HEK293T (cell line): ENCODE data around the gene ATG7.

Experiments
- CTCF ChIA-PET: fragments of 350-600 bp; formaldehyde crosslinking; extraction: SDS; loops from one replicate; lab custom pipeline; 2021; ENCODE audit warnings: antibody characterized with exemption, inconsistent platforms; lab: Yijun Ruan, JAX
- POLR2A ChIA-PET: fragments of 350-600 bp; formaldehyde crosslinking; extraction: SDS; loops from one replicate; lab custom pipeline; 2020; ENCODE audit warnings: antibody characterized with exemption, inconsistent platforms; lab: Yijun Ruan, JAX
- DNase-seq: peaks from one replicate; pipeline ENCODE4 v3.0.0; 2012; ENCODE audit warnings: mixed read lengths; ENCODE audit errors: extremely low spot score
- ARNT ChIP-seq: fragments of 450-650 bp; IDR thresholded peaks from 2 replicates; pipeline ENCODE4 v1.6.1; 2017; ENCODE audit warnings: mild to moderate bottlenecking
- BHLHE40 ChIP-seq: fragments of 450-650 bp; IDR thresholded peaks from 2 replicates; pipeline ENCODE4 v1.6.1; 2016; ENCODE audit warnings: mild to moderate bottlenecking, moderate library complexity, borderline replicate concordance
- CTBP1 ChIP-seq: fragments of 450-650 bp; IDR thresholded peaks from 2 replicates; pipeline ENCODE4 v1.6.1; 2016; ENCODE audit warnings: borderline replicate concordance
- ELF4 ChIP-seq: fragments of 450-650 bp; IDR thresholded peaks from 2 replicates; pipeline ENCODE4 v1.6.1; 2017; ENCODE audit warnings: antibody characterized with exemption
- FOXA1 ChIP-seq: fragments of 450-650 bp; IDR thresholded peaks from 2 replicates; pipeline ENCODE4 v1.6.1; 2016; ENCODE audit warnings: mild to moderate bottlenecking
- FOXK2 ChIP-seq: fragments of 450-650 bp; IDR thresholded peaks from 2 replicates; pipeline ENCODE4 v1.6.1; 2016; ENCODE audit warnings: mild to moderate bottlenecking
- FOXM1 ChIP-seq: fragments of 450-650 bp; IDR thresholded peaks from 2 replicates; pipeline ENCODE4 v1.6.1; 2017; ENCODE audit warnings: mild to moderate bottlenecking, borderline replicate concordance
- HDGF ChIP-seq: fragments of 450-650 bp; IDR thresholded peaks from 2 replicates; pipeline ENCODE4 v1.6.1; 2017; ENCODE audit warnings: antibody characterized with exemption, borderline replicate concordance
- L3MBTL2 ChIP-seq: fragments of 450-650 bp; conservative IDR thresholded peaks from 2 replicates; pipeline ENCODE4 v1.6.1; 2016; ENCODE audit warnings: mild to moderate bottlenecking
- LEF1 ChIP-seq: fragments of 450-650 bp; IDR thresholded peaks from 2 replicates; pipeline ENCODE4 v1.6.1; 2017; ENCODE audit warnings: mild to moderate bottlenecking, borderline replicate concordance
- NFRKB ChIP-seq: fragments of 450-650 bp; IDR thresholded peaks from 2 replicates; pipeline ENCODE4 v1.6.1; 2016; ENCODE audit warnings: mild to moderate bottlenecking, moderate library complexity
- PKNOX1 ChIP-seq: fragments of 450-650 bp; IDR thresholded peaks from 2 replicates; pipeline ENCODE4 v1.6.1; 2016
- SP1 ChIP-seq: fragments of 450-650 bp; IDR thresholded peaks from 2 replicates; pipeline ENCODE4 v1.6.1; 2017
- SUZ12 ChIP-seq: fragments of 450-650 bp; IDR thresholded peaks from 2 replicates; pipeline ENCODE4 v1.6.1; 2016; ENCODE audit warnings: mild to moderate bottlenecking
- TARDBP ChIP-seq: fragments of 450-650 bp; IDR thresholded peaks from 2 replicates; pipeline ENCODE4 v1.6.1; 2016
- ZNF384 ChIP-seq: fragments of 450-650 bp; IDR thresholded peaks from 2 replicates; pipeline ENCODE4 v1.6.1; 2016

ATG7 gene

DNA sequence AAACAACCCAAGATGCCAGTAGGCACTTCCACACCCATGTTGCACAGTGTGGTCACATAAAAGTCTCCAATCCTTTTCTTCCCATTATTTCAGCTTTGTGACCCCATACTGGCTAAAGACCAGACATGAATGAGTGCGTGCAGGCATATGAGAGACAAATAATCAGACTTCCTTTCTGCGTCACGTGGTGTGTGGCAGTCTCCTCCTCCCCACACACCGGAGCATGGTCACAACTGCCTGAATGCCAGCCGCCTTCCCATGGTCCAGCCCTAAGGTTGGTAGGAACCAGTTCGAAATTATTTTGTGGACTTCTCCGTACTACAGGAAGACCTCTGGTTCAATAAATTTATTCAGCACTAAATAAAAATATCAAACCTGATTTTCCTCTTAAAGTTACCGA, 306.0 kb downstream of the ATG7 start:
- no peak for DNase-seq
- TF ChIP-seq SP1, result no peak
- TF ChIP-seq L3MBTL2, result no peak
- no peak for TF ChIP-seq ARNT
- TF ChIP-seq TARDBP, result no peak
- no peak for TF ChIP-seq CTBP1
- CTCF ChIA-PET, result no interaction called here

GRCh38 chr3:11580645-11581044, 308.4 kb downstream of the ATG7 start:
- DNase-seq, result no peak
- TF ChIP-seq TARDBP (no peak), ZNF384 (no peak), PKNOX1 (no peak), LEF1 (no peak), HDGF (no peak)
- ChIA-PET CTCF (no interaction called here), POLR2A (no interaction called here)

More for the DNA sequence above, 306.0 kb downstream of the ATG7 start:
- POLR2A ChIA-PET, result no interaction called here

DNA sequence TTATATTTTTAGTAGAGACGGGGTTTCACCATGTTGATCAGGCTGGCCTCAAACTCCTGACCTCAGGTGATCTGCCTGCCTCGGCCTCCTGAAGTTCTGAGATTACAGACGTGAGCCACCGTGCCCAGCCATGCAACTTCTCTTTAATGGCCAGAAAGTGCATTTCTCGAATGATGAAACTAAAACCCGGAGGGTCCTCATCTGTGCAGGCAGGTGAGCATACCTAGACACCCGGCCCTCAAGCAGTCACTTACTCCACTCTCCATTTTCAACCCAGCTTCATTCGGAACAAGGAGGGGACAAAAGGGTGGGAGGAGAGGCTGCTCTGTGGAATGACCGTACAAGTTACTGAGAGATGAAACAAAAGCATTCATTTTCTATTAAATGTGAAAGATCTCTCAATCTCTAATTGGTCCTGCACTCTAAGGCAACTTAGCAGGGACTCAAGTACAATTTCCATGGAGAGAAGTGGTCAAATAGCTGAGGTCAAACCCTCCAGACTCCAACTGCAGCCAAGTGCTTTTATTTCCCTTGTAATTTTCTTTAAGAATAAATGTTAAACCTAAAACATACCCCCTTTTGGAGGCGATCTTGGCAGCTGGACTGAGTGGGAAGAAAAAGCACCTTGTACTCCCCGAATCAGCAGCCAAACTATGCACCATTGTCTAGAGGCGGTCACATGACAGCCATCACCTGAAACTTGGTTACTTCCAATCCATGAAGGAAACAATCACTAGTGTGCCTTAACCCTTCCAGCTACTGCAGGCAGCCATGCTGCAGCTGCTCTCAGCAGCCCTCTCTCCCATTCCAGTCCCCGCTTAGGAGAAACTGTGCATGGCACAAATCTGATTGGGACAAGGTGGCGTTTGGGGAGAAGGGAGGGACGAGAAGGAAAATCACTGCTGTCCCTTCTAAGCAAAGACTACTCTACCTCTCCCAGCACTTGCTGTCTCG, 309.3 kb downstream of the ATG7 start:
- no peak for DNase-seq
- TF ChIP-seq ELF4, result no peak
- TF ChIP-seq ARNT, result no peak
- no peak for TF ChIP-seq TARDBP
- no peak for TF ChIP-seq PKNOX1
- TF ChIP-seq FOXM1, result no peak
- TF ChIP-seq HDGF, result no peak
- no peak for TF ChIP-seq L3MBTL2
- no peak for TF ChIP-seq ZNF384
- TF ChIP-seq SUZ12, result no peak
- TF ChIP-seq SP1, result no peak
- no peak for TF ChIP-seq FOXK2
- TF ChIP-seq NFRKB, result no peak
- no peak for TF ChIP-seq LEF1
- no peak for TF ChIP-seq CTBP1
- no peak for TF ChIP-seq BHLHE40
- TF ChIP-seq FOXA1, result no peak
- CTCF ChIA-PET, result no interaction called here
- POLR2A ChIA-PET, result no interaction called here

DNA sequence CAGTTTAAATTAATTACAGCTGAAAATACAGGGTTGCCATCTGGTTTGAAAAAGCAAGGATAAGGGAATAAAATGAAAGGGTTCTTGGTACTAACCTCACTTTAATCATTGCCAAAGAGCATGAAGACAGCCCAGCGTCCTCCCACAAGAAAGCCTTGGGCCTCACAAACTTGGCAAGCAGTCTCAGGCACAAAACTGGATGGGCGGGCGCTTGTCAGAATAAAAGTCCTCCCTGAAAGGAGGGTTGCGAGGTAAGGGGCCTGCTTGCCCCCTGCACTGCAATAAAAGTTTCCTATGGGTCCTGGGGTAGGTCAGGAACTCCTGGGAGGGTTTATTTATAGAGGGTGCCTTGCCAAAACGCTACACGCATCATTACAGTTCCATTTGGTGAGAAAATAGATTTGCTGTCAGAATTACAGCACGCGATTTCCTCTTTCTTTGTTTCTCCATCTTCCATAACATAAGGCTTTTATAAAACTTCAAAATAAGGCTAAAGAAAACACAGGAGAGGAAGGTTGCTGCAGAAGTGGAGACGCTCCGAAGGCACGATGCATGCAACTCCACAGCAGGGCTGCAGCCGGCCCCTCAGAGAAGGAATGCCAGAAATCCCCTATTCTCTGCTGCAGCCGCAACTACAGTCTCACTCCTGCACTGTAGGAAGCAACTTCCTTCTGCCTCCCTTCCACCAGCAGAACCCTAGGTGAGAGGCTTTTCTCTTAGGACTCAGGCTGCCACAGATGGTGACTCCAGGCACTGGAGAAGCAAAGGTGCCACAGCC, 310.2 kb downstream of the ATG7 start:
- TF ChIP-seq FOXM1 (peak; percentile 41; the same call in 1 of the 2 replicates), L3MBTL2 (no peak)
- CTCF ChIA-PET, result no interaction called here
- POLR2A ChIA-PET, result no interaction called here
- DNase-seq, result peak; percentile 61

- no peak for TF ChIP-seq ELF4
- no peak for TF ChIP-seq PKNOX1
- TF ChIP-seq BHLHE40, result no peak
- no peak for TF ChIP-seq TARDBP
- TF ChIP-seq FOXM1, result no peak
- TF ChIP-seq SUZ12, result no peak
- TF ChIP-seq ARNT, result no peak
- no peak for TF ChIP-seq FOXK2
- TF ChIP-seq SP1, result no peak
- no peak for TF ChIP-seq ZNF384
- no peak for TF ChIP-seq L3MBTL2
- TF ChIP-seq CTBP1, result no peak
- TF ChIP-seq FOXA1, result no peak
- no peak for TF ChIP-seq HDGF
- TF ChIP-seq LEF1, result no peak
- TF ChIP-seq NFRKB, result no peak
- ChIA-PET POLR2A (interaction anchor here (1.0 kb wide), 1 partner anchor 74 kb away, joined by 3 read pairs; no protein-coding TSS in a partner anchor), CTCF (no interaction called here)
- DNase-seq, result no peak
These were observed 311.0 kb downstream of the ATG7 start for GRCh38 chr3:11583235-11583634.

DNA sequence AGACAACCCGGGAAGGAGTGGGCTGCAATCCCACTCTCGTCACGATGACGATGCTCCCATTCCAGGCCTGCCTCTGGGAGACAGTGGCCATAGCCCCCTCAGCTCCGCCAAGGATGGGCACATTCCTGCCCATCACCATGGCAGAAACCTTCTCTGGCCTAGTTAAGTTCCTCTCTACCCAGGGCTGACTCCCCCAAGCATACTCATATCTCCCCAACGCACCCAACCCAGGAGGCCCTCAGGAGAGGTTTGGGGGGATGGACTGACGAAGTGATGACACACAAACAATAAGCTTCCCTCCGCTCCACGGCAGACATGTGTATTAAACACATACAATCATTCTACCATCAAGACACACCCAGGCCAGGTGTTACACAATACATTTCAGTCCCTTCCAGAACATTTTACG, 311.4 kb downstream of the ATG7 start:
- TF ChIP-seq L3MBTL2 (no peak), LEF1 (no peak), FOXK2 (no peak), ZNF384 (no peak), HDGF (no peak), ARNT (no peak), SUZ12 (no peak), TARDBP (no peak), BHLHE40 (no peak), CTBP1 (no peak), FOXM1 (no peak), ELF4 (no peak), SP1 (no peak), FOXA1 (no peak), PKNOX1 (no peak), NFRKB (no peak)
- ChIA-PET CTCF (no interaction called here), POLR2A (interaction anchor here (1.0 kb wide), 1 partner anchor 74 kb away, joined by 3 read pairs; no protein-coding TSS in a partner anchor)
- no peak for DNase-seq
